Neural cell (in vitro differentiated cells): ENCODE measurements around the gene SLC6A1. TPM values are rescaled to one million over a fixed set of nuclear protein-coding genes. Genes with fewer than 3 reads are reported as not detected.

Experiments used
- H2AFZ ChIP-seq: fragments of 200-600, 300-800 bp; sonication (generic), shearing (Covaris generic); 2 replicates; pipeline ENCODE4 v1.6.0; 2014; ENCODE audit warnings: low read depth, mild to moderate bottlenecking, antibody characterized with exemption, low read length, moderate library complexity
- H3F3A ChIP-seq: fragments of 200-600 bp; shearing (Covaris generic); 2 replicates; pipeline ENCODE4 v1.6.1; 2016; ENCODE audit warnings: mild to moderate bottlenecking, moderate library complexity, mixed read lengths, antibody characterized with exemption, low read length; ENCODE audit not compliant: insufficient read depth, poor library complexity, severe bottlenecking
- H3K27ac ChIP-seq: fragments of 200-600, 300-800 bp; sonication (generic), shearing (Covaris generic); 2 replicates; pipeline ENCODE4 v1.5.1; 2014; ENCODE audit warnings: mild to moderate bottlenecking, low read length, moderate library complexity
- H3K27me3 ChIP-seq: fragments of 300-800, 200-600 bp; sonication (generic), shearing (Covaris generic); 2 replicates; pipeline ENCODE4 v1.6.0; 2014; ENCODE audit warnings: mild to moderate bottlenecking, low read depth, low read length, moderate library complexity; ENCODE audit not compliant: insufficient read depth
- H3K36me3 ChIP-seq: fragments of 300-800, 200-600 bp; sonication (generic), shearing (Covaris generic); 2 replicates; pipeline ENCODE4 v1.5.1; 2014; ENCODE audit warnings: mild to moderate bottlenecking, antibody characterized with exemption, low read length, moderate library complexity; ENCODE audit not compliant: insufficient read depth
- H3K4me2 ChIP-seq: fragments of 300-800, 200-600 bp; sonication (generic), shearing (Covaris generic); 2 replicates; pipeline ENCODE4 v1.6.0; 2014; ENCODE audit warnings: mild to moderate bottlenecking, low read length
- H3K4me3 ChIP-seq: fragments of 300-800, 200-600 bp; sonication (generic), shearing (Covaris generic); 2 replicates; pipeline ENCODE4 v1.5.1; 2014; ENCODE audit warnings: mild to moderate bottlenecking, low read length, moderate library complexity
- H3K79me2 ChIP-seq: fragments of 200-600 bp; shearing (Covaris generic); replicated peaks from 2 replicates; pipeline ENCODE4 v1.6.0; 2014; ENCODE audit warnings: mild to moderate bottlenecking, low read length, moderate library complexity; ENCODE audit not compliant: insufficient read depth
- H3K9ac ChIP-seq: fragments of 300-800, 200-600 bp; sonication (generic), shearing (Covaris generic); 2 replicates; pipeline ENCODE4 v1.6.1; 2016; ENCODE audit warnings: mild to moderate bottlenecking, low read length, mixed read lengths
- H3K9me2 ChIP-seq: fragments of 200-600 bp; shearing (Covaris generic); 2 replicates; pipeline ENCODE4 v1.6.1; 2016; ENCODE audit warnings: mild to moderate bottlenecking, low read length, mixed read lengths; ENCODE audit not compliant: insufficient read depth
- H3K9me3 ChIP-seq: fragments of 200-600, 300-800 bp; sonication (generic), shearing (Covaris generic); 2 replicates; pipeline ENCODE4 v1.6.1; 2016; ENCODE audit warnings: mild to moderate bottlenecking, mixed run types, low read length, moderate library complexity, mixed read lengths
- H4K20me1 ChIP-seq: fragments of 200-600 bp; shearing (Covaris generic); 2 replicates; pipeline ENCODE4 v1.6.1; 2016; ENCODE audit warnings: mild to moderate bottlenecking, mixed run types; ENCODE audit not compliant: insufficient read depth
- CTCF ChIP-seq: fragments of 450-650 bp; IDR thresholded peaks from 2 replicates; pipeline ENCODE4 v1.5.1; 2014; ENCODE audit warnings: antibody characterized with exemption, mild to moderate bottlenecking, moderate library complexity; ENCODE audit not compliant: poor library complexity, severe bottlenecking
- EP300 ChIP-seq: fragments of 450-650 bp; conservative IDR thresholded peaks from 2 replicates; pipeline ENCODE4 v1.6.1; 2014; ENCODE audit warnings: antibody characterized with exemption, mild to moderate bottlenecking, moderate library complexity; ENCODE audit not compliant: poor library complexity, severe bottlenecking
- EZH2 ChIP-seq: fragments of 200-600, 300-800 bp; shearing (Covaris generic), sonication (generic); IDR thresholded peaks from 2 replicates; pipeline ENCODE4 v1.6.1; 2014; ENCODE audit warnings: antibody characterized with exemption, low read length, borderline replicate concordance, mild to moderate bottlenecking; ENCODE audit not compliant: insufficient read depth, poor library complexity, severe bottlenecking
- MXI1 ChIP-seq: fragments of 450-650 bp; conservative IDR thresholded peaks from 2 replicates; pipeline ENCODE4 v1.6.1; 2014; ENCODE audit warnings: antibody characterized with exemption, mild to moderate bottlenecking; ENCODE audit not compliant: poor library complexity, severe bottlenecking
- POLR2AphosphoS5 ChIP-seq: IDR thresholded peaks from 2 replicates; pipeline ENCODE4 v1.6.1; 2012
- RAD21 ChIP-seq: fragments of 450-650 bp; conservative IDR thresholded peaks from 2 replicates; pipeline ENCODE4 v1.6.1; 2014; ENCODE audit warnings: antibody characterized with exemption, mild to moderate bottlenecking, moderate library complexity
- SMC3 ChIP-seq: fragments of 450-650 bp; conservative IDR thresholded peaks from 2 replicates; pipeline ENCODE4 v1.6.1; 2014; ENCODE audit warnings: antibody characterized with exemption, mild to moderate bottlenecking, moderate library complexity; ENCODE audit not compliant: poor library complexity
- TAF1 ChIP-seq: IDR thresholded peaks from 2 replicates; pipeline ENCODE4 v1.6.1; 2012; ENCODE audit warnings: low read depth
- polyA plus RNA-seq: library from polyadenylated mRNA; depleted of rRNA; stranded (reverse); fragments of >200 nt; gene quantifications from 2 replicates; pipeline ENCODE4 v1.2.3, GENCODE V29; 2014
- TF ChIP-seq, protein P1 (sequence below): IDR thresholded peaks from 2 replicates; pipeline ENCODE4 v1.6.1; 2012; ENCODE audit warnings: borderline replicate concordance

SLC6A1 gene
- polyA plus RNA-seq, 1 donor from 2014 or later: 43.2 TPM

DNA sequence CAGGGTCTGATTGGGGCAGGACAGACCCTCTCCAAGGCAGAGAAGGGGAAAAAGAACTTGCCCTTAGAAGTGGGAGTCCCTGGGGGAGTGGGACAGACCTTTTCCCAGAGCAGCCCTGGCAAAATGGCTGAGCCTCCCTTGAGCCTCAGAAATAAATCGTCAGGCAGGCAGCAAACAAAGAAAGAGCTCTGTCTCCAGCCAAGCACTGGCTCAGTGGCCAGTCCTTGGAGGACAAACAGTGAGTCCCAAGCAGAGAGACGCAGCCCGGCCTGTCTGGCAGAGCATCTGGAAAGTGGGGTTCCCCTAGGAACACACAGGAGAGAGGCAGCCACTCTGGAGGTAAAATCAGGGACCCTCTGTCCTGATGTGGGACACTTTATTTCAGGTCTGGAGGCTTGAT is 1.8 kb downstream of the SLC6A1 start:
- Histone ChIP-seq H3K9me3 (no peaks in the 10 kb centered on the region), H3K36me3 (no peaks in the 10 kb centered on the region), H3K27ac (no peak overlapping the region), H3K4me2 (peak overlapping the region; percentile 86), H3F3A (no peaks in the 10 kb centered on the region), H4K20me1 (no peaks in the 10 kb centered on the region), H3K9me2 (no peaks in the 10 kb centered on the region), H3K79me2 (peaks cover 22% of the 10 kb centered on the region), H3K4me3 (peak overlapping the region; percentile 76), H2AFZ (no peak overlapping the region), H3K27me3 (peaks cover 16% of the 10 kb centered on the region), H3K9ac (peak overlapping the region; percentile 87)
- TF ChIP-seq EZH2: no peak
- TF ChIP-seq MXI1: no peak
- TF ChIP-seq EP300: no peak
- no peak for TF ChIP-seq POLR2AphosphoS5
- TF ChIP-seq SMC3: no peak

DNA sequence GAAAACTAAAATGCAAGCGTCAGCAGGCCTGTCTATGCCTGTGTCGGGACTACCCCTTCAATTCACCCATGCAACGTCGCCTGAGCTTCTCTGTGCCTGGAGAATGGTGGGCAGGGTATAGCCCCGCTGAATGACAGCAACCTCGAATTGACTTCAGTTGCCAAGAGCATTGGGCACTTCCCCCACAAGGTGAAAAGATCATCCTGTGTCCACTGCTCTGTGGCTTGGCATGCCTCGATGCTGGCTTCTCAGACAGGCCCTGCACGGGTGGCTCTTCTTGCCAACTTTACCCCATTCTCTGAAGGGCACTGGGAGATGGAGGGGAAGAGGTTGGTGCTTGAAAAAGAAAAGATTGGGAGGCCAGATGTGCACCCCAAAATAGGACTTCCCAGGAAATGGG is 3.3 kb downstream of the SLC6A1 start:
- Histone ChIP-seq H3K9me3 (no peaks in the 10 kb centered on the region), H3K27me3 (peaks cover 16% of the 10 kb centered on the region), H3K27ac (no peak overlapping the region), H3K9ac (peak overlapping the region; percentile 9), H3K36me3 (no peaks in the 10 kb centered on the region), H3K4me3 (peak overlapping the region; percentile 43), H3F3A (no peaks in the 10 kb centered on the region), H2AFZ (no peak overlapping the region), H3K9me2 (no peaks in the 10 kb centered on the region), H3K4me2 (peak overlapping the region; percentile 33), H4K20me1 (no peaks in the 10 kb centered on the region), H3K79me2 (peaks cover 33% of the 10 kb centered on the region)
- TF ChIP-seq EP300 (no peak), POLR2AphosphoS5 (no peak), MXI1 (no peak), EZH2 (no peak), SMC3 (no peak), TAF1 (no peak), RAD21 (no peak), CTCF (no peak)
- TF ChIP-seq, protein P1, sequence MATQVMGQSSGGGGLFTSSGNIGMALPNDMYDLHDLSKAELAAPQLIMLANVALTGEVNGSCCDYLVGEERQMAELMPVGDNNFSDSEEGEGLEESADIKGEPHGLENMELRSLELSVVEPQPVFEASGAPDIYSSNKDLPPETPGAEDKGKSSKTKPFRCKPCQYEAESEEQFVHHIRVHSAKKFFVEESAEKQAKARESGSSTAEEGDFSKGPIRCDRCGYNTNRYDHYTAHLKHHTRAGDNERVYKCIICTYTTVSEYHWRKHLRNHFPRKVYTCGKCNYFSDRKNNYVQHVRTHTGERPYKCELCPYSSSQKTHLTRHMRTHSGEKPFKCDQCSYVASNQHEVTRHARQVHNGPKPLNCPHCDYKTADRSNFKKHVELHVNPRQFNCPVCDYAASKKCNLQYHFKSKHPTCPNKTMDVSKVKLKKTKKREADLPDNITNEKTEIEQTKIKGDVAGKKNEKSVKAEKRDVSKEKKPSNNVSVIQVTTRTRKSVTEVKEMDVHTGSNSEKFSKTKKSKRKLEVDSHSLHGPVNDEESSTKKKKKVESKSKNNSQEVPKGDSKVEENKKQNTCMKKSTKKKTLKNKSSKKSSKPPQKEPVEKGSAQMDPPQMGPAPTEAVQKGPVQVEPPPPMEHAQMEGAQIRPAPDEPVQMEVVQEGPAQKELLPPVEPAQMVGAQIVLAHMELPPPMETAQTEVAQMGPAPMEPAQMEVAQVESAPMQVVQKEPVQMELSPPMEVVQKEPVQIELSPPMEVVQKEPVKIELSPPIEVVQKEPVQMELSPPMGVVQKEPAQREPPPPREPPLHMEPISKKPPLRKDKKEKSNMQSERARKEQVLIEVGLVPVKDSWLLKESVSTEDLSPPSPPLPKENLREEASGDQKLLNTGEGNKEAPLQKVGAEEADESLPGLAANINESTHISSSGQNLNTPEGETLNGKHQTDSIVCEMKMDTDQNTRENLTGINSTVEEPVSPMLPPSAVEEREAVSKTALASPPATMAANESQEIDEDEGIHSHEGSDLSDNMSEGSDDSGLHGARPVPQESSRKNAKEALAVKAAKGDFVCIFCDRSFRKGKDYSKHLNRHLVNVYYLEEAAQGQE: no peak
